ENCODE data around the gene TMEM131. TPM values are rescaled to one million over a fixed set of nuclear protein-coding genes. Genes with fewer than 3 reads are reported as not detected.

Gene TMEM131
- total RNA-seq, 1 experiment from 2014 or later = 28.9 TPM

- DNase-seq (ENCODE audit: low spot score) = no peak
- no TSS peak for BruUV-seq (replicated peaks)
- intact Hi-C loops (cut with micrococcal nuclease; ENCODE audit: unreplicated experiment) = no loop called here
- Histone ChIP-seq H3K9me3 (ENCODE audit: low read depth, low read length, poor library complexity, severe bottlenecking) (no peaks in the 10 kb centered on the region), H3K27me3 (replicated peaks; ENCODE audit: insufficient read depth, low read depth, low read length, poor library complexity) (no peaks in the 10 kb centered on the region), H3K27ac (ENCODE audit: low read depth, low read length, poor library complexity, severe bottlenecking) (no peak overlapping the region), H3K4me1 (ENCODE audit: insufficient read depth, low read length, poor library complexity, severe bottlenecking) (no peaks in the 10 kb centered on the region), H3K4me3 (ENCODE audit: low read depth, low read length, poor library complexity, severe bottlenecking) (no peak overlapping the region), H3K36me3 (ENCODE audit: insufficient read depth, low read length, poor library complexity, severe bottlenecking) (no peaks in the 10 kb centered on the region)
- TF ChIP-seq CTCF (conservative IDR thresholded peaks at IDR 0.05; ENCODE audit: low read depth, low read length) (no peak), EZH2 (IDR thresholded peaks at IDR 0.05; ENCODE audit: borderline replicate concordance, low read depth, low read length, poor library complexity, severe bottlenecking) (no peak)
- POLR2A ChIA-PET (ENCODE audit: low non-redundant PET) = no interaction called here
- CTCF ChIA-PET = no interaction called here
Measured at GRCh38 chr2:97728091-97728731, 267.5 kb downstream of the TMEM131 start.

- Histone ChIP-seq H3K9me3 (ENCODE audit: low read depth, low read length, poor library complexity, severe bottlenecking) (no peaks in the 10 kb centered on the region), H3K4me1 (ENCODE audit: insufficient read depth, low read length, poor library complexity, severe bottlenecking) (no peaks in the 10 kb centered on the region), H3K4me3 (ENCODE audit: low read depth, low read length, poor library complexity, severe bottlenecking) (no peak overlapping the region), H3K27me3 (replicated peaks; ENCODE audit: insufficient read depth, low read depth, low read length, poor library complexity) (no peaks in the 10 kb centered on the region), H3K27ac (ENCODE audit: low read depth, low read length, poor library complexity, severe bottlenecking) (no peak overlapping the region), H3K36me3 (ENCODE audit: insufficient read depth, low read length, poor library complexity, severe bottlenecking) (no peaks in the 10 kb centered on the region)
- intact Hi-C loops (cut with micrococcal nuclease; ENCODE audit: unreplicated experiment) = no loop called here
- DNase-seq (ENCODE audit: low spot score) = no peak
- BruUV-seq (replicated peaks) = no TSS peak
- TF ChIP-seq CTCF (conservative IDR thresholded peaks at IDR 0.05; ENCODE audit: low read depth, low read length) (no peak), EZH2 (IDR thresholded peaks at IDR 0.05; ENCODE audit: borderline replicate concordance, low read depth, low read length, poor library complexity, severe bottlenecking) (no peak)
- POLR2A ChIA-PET (ENCODE audit: low non-redundant PET) = no interaction called here
- CTCF ChIA-PET = interaction anchor here (0.9 kb wide), 1 partner anchor 13 kb away, joined by 3 read pairs; no protein-coding TSS in a partner anchor
Measured at GRCh38 chr2:97727296-97727695, 268.5 kb downstream of the TMEM131 start.

- H3K9me3 ChIP-seq (ENCODE audit: low read depth, low read length, poor library complexity, severe bottlenecking) = no peaks in the 10 kb centered on the region
- H3K4me3 ChIP-seq (ENCODE audit: low read depth, low read length, poor library complexity, severe bottlenecking) = no peak overlapping the region
- no TSS peak for BruUV-seq (replicated peaks)
- intact Hi-C loops (cut with micrococcal nuclease; ENCODE audit: unreplicated experiment) = no loop called here
- TF ChIP-seq CTCF (conservative IDR thresholded peaks at IDR 0.05; ENCODE audit: low read depth, low read length) (no peak), EZH2 (IDR thresholded peaks at IDR 0.05; ENCODE audit: borderline replicate concordance, low read depth, low read length, poor library complexity, severe bottlenecking) (no peak)
- no peak overlapping the region for H3K27ac ChIP-seq (ENCODE audit: low read depth, low read length, poor library complexity, severe bottlenecking)
- POLR2A ChIA-PET (ENCODE audit: low non-redundant PET) = no interaction called here
- no peaks in the 10 kb centered on the region for H3K4me1 ChIP-seq (ENCODE audit: insufficient read depth, low read length, poor library complexity, severe bottlenecking)
- H3K27me3 ChIP-seq (replicated peaks; ENCODE audit: insufficient read depth, low read depth, low read length, poor library complexity) = no peaks in the 10 kb centered on the region
- DNase-seq (ENCODE audit: low spot score) = no peak
- no peaks in the 10 kb centered on the region for H3K36me3 ChIP-seq (ENCODE audit: insufficient read depth, low read length, poor library complexity, severe bottlenecking)
- CTCF ChIA-PET = interaction anchor here (0.9 kb wide), 1 partner anchor 14 kb away, joined by 3 read pairs; no protein-coding TSS in a partner anchor
Measured at GRCh38 chr2:97726261-97727064, 269.3 kb downstream of the TMEM131 start.
